ENCODE data around the gene MYO7B.

MYO7B gene

DNA sequence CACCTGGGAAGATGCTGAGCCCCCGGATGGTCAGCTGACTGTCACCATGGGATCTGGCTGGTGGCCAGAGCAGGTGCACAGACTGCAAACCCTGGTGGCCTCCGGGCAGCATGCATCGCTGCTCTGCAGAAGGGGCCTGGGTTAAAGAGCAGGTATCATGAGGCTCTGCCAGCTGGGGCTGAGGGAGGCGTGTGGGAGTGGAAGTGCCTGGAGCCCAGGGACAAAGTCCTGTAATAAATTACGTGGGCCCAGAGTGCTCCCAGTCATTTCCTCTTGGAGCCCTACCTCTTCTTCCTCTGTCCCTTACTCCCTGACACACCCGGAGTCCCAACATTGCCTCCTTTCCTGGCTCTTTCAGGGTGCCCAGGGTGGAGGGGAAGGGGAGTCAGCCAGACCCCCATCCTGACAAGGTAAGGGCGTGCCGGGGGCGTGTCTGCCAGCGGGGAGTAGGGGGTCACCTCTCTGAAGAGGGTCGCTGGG lies at the start of gene MYO7B:
MYO7B (plus strand) TSS at position 262 of the 480 bp plus-strand sequence. CDS start 24,040 bp downstream, outside the sequence.
- no peak for DNase-seq (ENCODE audit: low read depth in 2 of 2)

GRCh38 chr2:127485694-127486071 lies 49.8 kb upstream of the MYO7B start:
- DNase-seq (ENCODE audit: low read depth in 2 of 2), result no peak

DNA sequence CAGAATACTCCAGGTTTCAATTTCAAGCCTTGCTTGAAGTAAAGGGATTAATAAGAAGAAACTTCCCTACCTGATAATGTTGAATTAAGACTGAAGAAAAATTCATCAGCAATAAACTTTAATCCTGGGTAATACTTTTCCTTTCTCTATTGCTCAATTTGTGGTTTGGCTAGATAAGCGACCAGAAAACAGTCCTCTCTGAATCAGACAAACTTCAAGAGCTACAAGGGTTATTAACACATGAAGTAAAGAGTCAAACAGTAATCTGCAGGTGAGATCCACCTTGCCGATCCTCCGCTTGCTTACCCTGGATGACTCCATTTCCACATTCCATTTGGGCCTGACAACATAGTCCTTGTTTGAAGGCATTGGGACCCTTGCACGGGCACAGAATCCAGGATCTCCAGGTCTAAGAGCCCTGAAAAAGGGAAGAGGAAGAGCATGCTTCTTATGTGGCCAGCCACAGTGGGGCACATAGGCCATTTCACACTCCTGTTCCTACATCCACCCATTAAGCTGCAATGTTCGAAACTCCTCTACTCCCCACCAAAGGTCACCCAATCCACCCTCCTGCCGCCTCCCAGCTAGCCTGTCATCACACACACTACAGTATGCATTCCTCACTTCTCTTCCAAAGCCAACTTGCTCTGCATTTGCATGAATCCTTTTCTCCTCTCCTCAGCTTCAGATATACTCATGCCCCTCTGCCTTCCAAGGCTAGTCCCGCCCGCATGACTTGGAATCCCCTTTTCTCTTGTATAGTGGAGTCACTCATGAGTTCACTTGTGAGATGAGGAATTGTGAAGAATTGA lies 49.0 kb upstream of the MYO7B start:
- DNase-seq (ENCODE audit: low read depth in 2 of 2), result no peak

DNA sequence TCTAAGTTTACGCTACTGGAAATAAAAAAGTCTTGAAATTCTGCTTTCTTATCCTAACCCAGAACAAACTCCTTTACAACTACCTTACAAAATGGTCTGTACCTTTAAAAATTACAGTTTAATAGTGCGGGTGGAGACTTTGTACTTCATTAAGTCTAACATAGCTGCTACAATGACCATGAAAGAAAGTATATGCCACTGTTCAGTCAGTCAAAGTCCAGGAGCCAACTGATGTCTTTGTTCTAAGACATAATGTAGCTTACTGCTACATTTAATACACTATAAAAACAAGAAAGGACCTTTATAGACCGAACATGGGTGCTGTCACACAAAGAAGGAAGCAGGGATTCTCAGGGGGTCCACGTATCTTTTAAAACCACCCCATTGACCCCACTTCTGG lies 45.2 kb upstream of the MYO7B start:
- no peak for DNase-seq (ENCODE audit: low read depth in 2 of 2)

- DNase-seq (ENCODE audit: low read depth in 2 of 2), result no peak
These were observed 37.1 kb upstream of the MYO7B start for GRCh38 chr2:127498386-127498785.

GRCh38 chr2:127503491-127503890 lies 32.0 kb upstream of the MYO7B start:
- no peak for DNase-seq (ENCODE audit: low read depth in 2 of 2)

GRCh38 chr2:127504552-127505430 lies 30.7 kb upstream of the MYO7B start:
- DNase-seq (ENCODE audit: low read depth in 2 of 2), result no peak

DNA sequence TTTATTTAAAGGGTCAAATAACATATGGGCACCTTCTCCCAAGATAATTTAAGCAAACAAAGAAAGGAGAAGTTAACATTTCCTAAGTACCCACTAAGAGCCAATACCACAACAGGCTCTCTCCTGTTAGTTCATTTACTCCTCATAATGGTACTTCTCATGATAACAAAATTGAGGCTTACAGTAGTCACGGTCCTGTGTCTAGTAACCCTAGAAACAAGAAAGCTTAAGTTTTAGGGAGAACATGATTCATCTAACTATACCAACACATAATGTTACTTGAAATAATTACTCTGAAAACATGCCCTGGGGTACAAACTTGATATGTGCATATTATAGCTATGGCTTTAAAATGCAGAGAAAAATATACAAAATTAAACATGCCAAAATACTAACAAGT lies 29.0 kb upstream of the MYO7B start:
- DNase-seq (ENCODE audit: low read depth in 2 of 2), result no peak

GRCh38 chr2:127508023-127508630 lies 27.4 kb upstream of the MYO7B start:
- no peak for DNase-seq (ENCODE audit: low read depth in 2 of 2)

- no peak for DNase-seq (ENCODE audit: low read depth in 2 of 2)
These were observed 26.9 kb upstream of the MYO7B start for GRCh38 chr2:127508631-127509034.

- no peak for DNase-seq (ENCODE audit: low read depth in 2 of 2)
These were observed 25.4 kb upstream of the MYO7B start for GRCh38 chr2:127510073-127510472.

GRCh38 chr2:127511090-127511695 lies 24.3 kb upstream of the MYO7B start:
- DNase-seq (ENCODE audit: low read depth in 2 of 2), result no peak

GRCh38 chr2:127511917-127512316 lies 23.6 kb upstream of the MYO7B start:
- no peak for DNase-seq (ENCODE audit: low read depth in 2 of 2)

- no peak for DNase-seq (ENCODE audit: low read depth in 2 of 2)
These were observed 23.1 kb upstream of the MYO7B start for GRCh38 chr2:127512362-127512761.

DNA sequence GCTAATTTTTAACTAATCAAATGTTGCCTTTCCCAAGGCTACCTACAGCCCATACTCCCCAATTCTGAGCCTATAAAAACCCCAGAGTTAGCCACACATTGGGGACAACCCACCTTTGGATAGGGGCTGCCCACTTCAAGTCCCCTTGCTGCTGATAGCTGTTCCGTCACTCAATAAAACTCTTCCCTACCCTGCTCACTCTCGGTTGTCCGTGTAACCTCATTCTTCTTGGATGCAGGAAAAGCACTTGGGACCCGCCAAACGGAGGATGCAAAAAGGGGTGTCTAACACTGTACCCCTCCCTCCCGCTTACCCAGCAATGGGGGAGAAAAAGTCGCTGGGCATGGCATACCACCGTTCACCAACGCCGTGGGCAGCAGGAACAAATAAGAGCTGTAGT lies 21.4 kb upstream of the MYO7B start:
- no peak for DNase-seq (ENCODE audit: low read depth in 2 of 2)

DNA sequence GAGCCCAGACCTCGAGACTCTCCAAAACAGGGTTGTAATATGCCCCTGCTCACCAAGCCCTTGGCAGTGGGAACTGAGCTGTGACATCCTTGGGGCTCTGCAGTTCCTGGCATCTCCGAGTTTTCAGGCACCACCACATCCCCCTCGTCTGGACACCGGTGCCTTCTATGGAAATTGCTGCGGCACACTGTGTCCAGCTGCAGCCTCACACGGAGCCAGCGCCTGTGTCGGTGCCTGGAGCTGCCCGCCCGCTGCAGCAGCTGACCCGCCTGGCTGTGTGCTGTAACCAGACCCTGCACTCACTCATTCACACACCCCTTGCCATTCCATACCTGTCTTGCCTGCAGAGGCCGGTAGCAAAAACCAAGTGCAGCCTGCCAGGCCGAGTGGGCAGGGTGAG lies 21.0 kb upstream of the MYO7B start:
- no peak for DNase-seq (ENCODE audit: low read depth in 2 of 2)

- no peak for DNase-seq (ENCODE audit: low read depth in 2 of 2)
These were observed 20.0 kb upstream of the MYO7B start for GRCh38 chr2:127515383-127515915.

GRCh38 chr2:127516041-127516762 lies 19.3 kb upstream of the MYO7B start:
- no peak for DNase-seq (ENCODE audit: low read depth in 2 of 2)

DNA sequence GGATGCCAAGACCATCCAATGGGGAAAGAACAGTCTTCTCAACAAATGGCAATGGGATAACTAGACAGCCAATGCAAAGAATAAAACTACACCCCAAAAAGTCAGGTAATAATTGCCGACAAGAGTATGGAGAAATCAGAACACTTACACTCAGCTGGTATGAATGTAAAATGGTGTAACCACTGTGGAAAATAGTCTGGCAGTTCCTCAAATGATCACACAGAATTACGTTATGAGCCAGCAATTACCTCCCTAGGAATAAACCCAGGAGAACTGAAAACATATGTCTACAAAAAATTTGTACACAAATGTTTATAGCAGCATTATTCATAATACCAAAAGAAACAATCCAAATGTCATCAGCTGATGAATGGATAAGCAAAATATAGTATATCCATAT lies 18.0 kb upstream of the MYO7B start:
- no peak for DNase-seq (ENCODE audit: low read depth in 2 of 2)

DNA sequence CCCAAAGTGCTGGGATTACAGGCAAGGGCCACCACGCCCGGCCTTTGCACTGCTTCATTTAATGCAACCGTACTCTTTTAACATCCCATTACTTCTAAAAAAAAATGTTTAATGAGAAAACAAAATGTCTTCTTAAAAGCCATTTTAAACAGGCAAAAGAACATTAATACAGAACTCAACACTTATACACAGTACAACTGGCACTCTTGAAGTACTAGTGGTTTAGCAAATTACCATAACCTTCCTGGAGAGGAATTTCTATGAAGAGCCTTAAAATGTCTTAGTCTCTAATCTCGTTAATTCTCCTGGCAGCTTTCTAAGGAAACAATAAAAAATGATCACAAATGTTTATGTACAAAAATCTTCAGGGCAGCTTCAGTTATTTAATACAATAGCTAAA lies 15.1 kb upstream of the MYO7B start:
- DNase-seq (ENCODE audit: low read depth in 2 of 2), result no peak

Measured in stimulated activated CD4-positive, alpha-beta T cell treated with anti-CD3 and anti-CD28 coated beads, Interleukin-1b, Interleukin-23, amount 100 ng/mL, for 4 hours (primary cell).